Measurements from ENCODE around the gene BAAT. TPM values are rescaled to one million over a fixed set of nuclear protein-coding genes. Genes with fewer than 3 reads are reported as not detected.

BAAT gene
- total and polyA plus RNA-seq, 9 of the 15 experiments (the other 6 are each of a cell fraction or from before 2014, with no cell fraction given), result 0.17 to 0.76 (median 0.32) TPM

DNA sequence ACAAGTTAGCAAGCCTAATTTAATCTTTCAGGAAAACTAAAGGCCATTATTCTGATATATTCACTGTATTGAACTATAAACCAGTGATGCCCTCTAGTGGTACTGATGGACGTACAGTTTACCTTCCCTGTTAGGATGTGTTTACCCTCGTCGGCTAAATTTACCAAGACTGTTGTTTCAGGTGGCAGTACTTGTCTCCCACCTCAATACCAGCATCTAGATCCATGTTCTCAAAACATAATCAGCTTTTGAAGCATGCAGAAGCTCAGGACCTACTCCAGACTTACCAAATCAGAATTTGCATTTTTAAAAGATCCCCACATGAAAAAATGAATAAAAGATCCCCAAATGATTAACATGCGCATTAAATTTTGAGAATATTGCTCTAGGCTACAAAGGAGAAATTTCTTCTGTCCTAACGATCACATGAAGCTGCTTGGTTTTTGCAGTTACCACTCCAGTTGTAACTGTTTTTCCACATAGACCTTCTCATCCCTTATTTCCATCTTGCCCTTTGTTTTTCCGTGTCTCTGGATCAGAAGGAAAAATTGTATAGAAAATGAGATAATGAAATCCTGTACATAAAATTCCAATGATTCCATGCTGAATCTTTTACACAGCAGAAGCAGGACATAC, 3.2 kb upstream of the BAAT start (continued):
- TF ChIP-seq, protein P1, sequence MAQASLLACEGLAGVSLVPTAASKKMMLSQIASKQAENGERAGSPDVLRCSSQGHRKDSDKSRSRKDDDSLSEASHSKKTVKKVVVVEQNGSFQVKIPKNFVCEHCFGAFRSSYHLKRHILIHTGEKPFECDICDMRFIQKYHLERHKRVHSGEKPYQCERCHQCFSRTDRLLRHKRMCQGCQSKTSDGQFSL (CRISPR knock-in tag; IDR thresholded peaks at IDR 0.05), result no peak
- TF ChIP-seq, protein P1 (tag; IDR thresholded peaks at IDR 0.05), result no peak
- TF ChIP-seq WHSC1 (IDR thresholded peaks at IDR 0.05; ENCODE audit: low read length), result no peak
- TF ChIP-seq ZNF408 (CRISPR knock-in tag; IDR thresholded peaks at IDR 0.05; ENCODE audit: low read depth), result no peak
- no peak for TF ChIP-seq SAP30 (IDR thresholded peaks at IDR 0.05; ENCODE audit: borderline replicate concordance, insufficient read depth, low read depth, low read length, poor library complexity, severe bottlenecking)
- TF ChIP-seq, protein P2, sequence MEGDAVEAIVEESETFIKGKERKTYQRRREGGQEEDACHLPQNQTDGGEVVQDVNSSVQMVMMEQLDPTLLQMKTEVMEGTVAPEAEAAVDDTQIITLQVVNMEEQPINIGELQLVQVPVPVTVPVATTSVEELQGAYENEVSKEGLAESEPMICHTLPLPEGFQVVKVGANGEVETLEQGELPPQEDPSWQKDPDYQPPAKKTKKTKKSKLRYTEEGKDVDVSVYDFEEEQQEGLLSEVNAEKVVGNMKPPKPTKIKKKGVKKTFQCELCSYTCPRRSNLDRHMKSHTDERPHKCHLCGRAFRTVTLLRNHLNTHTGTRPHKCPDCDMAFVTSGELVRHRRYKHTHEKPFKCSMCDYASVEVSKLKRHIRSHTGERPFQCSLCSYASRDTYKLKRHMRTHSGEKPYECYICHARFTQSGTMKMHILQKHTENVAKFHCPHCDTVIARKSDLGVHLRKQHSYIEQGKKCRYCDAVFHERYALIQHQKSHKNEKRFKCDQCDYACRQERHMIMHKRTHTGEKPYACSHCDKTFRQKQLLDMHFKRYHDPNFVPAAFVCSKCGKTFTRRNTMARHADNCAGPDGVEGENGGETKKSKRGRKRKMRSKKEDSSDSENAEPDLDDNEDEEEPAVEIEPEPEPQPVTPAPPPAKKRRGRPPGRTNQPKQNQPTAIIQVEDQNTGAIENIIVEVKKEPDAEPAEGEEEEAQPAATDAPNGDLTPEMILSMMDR (IDR thresholded peaks at IDR 0.05 in 2 of 3, conservative IDR thresholded peaks at IDR 0.05 in 1 of 3; ENCODE audit: insufficient read depth in 2 of 3, low read depth in 1 of 3, low read length in 3 of 3), result peak; percentile 47 to 74 (median 55); a peak in 3 of 6 replicates
- TF ChIP-seq ZC3H4 (CRISPR knock-in tag; IDR thresholded peaks at IDR 0.05; ENCODE audit: borderline replicate concordance), result no peak
- TF ChIP-seq CREBBP (IDR thresholded peaks at IDR 0.05; ENCODE audit: low read depth, low read length), result no peak
- TF ChIP-seq, protein P3, sequence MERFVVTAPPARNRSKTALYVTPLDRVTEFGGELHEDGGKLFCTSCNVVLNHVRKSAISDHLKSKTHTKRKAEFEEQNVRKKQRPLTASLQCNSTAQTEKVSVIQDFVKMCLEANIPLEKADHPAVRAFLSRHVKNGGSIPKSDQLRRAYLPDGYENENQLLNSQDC (CRISPR knock-in tag; IDR thresholded peaks at IDR 0.05), result no peak
- TF ChIP-seq FIP1L1 (IDR thresholded peaks at IDR 0.05; ENCODE audit: low read depth, low read length, poor library complexity, severe bottlenecking), result no peak
- no peak for TF ChIP-seq ZFP36 (IDR thresholded peaks at IDR 0.05; ENCODE audit: low read depth, low read length, partially characterized antibody)
- TF ChIP-seq, protein P4, sequence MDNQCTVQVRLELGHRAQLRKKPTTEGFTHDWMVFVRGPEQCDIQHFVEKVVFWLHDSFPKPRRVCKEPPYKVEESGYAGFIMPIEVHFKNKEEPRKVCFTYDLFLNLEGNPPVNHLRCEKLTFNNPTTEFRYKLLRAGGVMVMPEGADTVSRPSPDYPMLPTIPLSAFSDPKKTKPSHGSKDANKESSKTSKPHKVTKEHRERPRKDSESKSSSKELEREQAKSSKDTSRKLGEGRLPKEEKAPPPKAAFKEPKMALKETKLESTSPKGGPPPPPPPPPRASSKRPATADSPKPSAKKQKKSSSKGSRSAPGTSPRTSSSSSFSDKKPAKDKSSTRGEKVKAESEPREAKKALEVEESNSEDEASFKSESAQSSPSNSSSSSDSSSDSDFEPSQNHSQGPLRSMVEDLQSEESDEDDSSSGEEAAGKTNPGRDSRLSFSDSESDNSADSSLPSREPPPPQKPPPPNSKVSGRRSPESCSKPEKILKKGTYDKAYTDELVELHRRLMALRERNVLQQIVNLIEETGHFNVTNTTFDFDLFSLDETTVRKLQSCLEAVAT (IDR thresholded peaks at IDR 0.05), result no peak
- no peak for TF ChIP-seq ZNF778 (CRISPR knock-in tag; IDR thresholded peaks at IDR 0.05)

Data from K562 (cell line).